H1 (cell line): ENCODE measurements around the gene PITPNB. TPM values are rescaled to one million over a fixed set of nuclear protein-coding genes. Genes with fewer than 3 reads are reported as not detected.

Experiments used
- CHD7 ChIP-seq: fragments of 300-600 bp; sonication (generic); IDR thresholded peaks from 2 replicates; pipeline ENCODE4 v1.7.1; 2012; ENCODE audit warnings: low read length, moderate library complexity, mild to moderate bottlenecking, inconsistent platforms; ENCODE audit not compliant: insufficient replicate concordance
- GTF2F1 ChIP-seq: IDR thresholded peaks from 2 replicates; pipeline ENCODE4 v1.6.1; 2012; ENCODE audit warnings: low read depth, low read length, improper control_type of control experiment, borderline replicate concordance
- MAX ChIP-seq: IDR thresholded peaks from 2 replicates; pipeline ENCODE4 v1.6.1; 2012; ENCODE audit warnings: inconsistent platforms
- polyA plus RNA-seq, 7 experiments: library from polyadenylated mRNA; depleted of rRNA in 3 of 7; stranded (reverse) in 5 of 7; unstranded in 2 of 7; fragments of >200 nt in 5 of 7; fragments of 200-250 nt in 2 of 7; gene quantifications; 1 replicate in 5 of 7; 2 replicates in 1 of 7; 4 replicates in 1 of 7; pipeline versions ENCODE4 v1.2.1 to v1.2.3, GENCODE V29; 2011 to 2013; ENCODE audit warnings: missing spikeins in 2 of 7, mixed read lengths in 2 of 7
- total RNA-seq: library from RNA; stranded (reverse); fragmentation: NEBNext Ultra II Directional; extraction: Animal tissue kit (Norgen Biotek cat#: 25700); gene quantifications from 2 replicates; pipeline ENCODE4 v1.2.1, GENCODE V29; 2021

PITPNB gene
- total and polyA plus RNA-seq, 2 of the 8 experiments (the other 6 are each of a cell fraction or from before 2014, with no cell fraction given): 24.6 to 89.3 TPM

GRCh38 chr22:27959335-27960090 lies 40.5 kb upstream of the PITPNB start (continued):
- TF ChIP-seq CHD7 (no peak), MAX (no peak), GTF2F1 (no peak)
